Hypothalamus (tissue), 51 donors: ENCODE data around the gene PLVAP.

ENCODE experiments used
- DNase-seq, 51 donors: peaks; one replicate each; lab custom pipeline; 2025; lab: John Stamatoyannopoulos, UW

Gene PLVAP, protein sequence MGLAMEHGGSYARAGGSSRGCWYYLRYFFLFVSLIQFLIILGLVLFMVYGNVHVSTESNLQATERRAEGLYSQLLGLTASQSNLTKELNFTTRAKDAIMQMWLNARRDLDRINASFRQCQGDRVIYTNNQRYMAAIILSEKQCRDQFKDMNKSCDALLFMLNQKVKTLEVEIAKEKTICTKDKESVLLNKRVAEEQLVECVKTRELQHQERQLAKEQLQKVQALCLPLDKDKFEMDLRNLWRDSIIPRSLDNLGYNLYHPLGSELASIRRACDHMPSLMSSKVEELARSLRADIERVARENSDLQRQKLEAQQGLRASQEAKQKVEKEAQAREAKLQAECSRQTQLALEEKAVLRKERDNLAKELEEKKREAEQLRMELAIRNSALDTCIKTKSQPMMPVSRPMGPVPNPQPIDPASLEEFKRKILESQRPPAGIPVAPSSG

GRCh38 chr19:17376935-17377600, at the start of gene PLVAP:
TSS of gene PLVAP (minus strand) at chr19:17377342. CDS start at chr19:17377288, 54 bp downstream.
- DNase-seq = peak in 1 of 51 donors; percentile 6

DNA sequence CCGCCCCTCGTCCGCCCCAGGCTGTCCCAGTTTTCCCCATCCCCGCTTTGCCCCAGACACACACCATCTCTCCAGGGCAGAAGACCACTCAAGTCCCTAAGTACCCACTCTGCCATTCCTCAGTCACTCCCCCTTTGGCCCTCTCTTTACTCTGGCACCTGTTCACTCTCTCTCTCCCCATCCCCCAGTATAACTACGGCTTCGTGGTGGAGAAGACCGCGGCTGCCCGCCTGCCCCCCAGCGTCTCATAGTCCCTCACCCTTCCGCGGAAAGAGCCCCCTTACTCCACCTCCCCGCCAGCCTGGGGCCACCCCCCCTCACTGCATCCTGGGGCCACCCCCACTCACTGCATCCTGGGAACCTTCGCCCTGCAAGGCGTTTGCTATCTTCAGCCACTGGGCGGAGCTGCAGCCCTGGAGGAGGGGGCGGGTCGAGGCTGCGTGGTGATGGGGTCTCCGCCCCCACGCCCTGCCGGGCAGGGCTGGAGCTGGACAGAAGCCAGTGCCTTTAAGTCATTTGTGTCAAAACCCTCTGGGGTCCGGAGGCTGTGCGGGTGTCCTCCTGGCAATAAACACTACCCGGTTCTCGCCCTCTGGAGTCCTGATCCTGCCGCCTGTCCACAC, 47.7 kb upstream of the PLVAP start:
- peak in 29 of 51 donors; percentile 4 to 51 (median 27) for DNase-seq

DNA sequence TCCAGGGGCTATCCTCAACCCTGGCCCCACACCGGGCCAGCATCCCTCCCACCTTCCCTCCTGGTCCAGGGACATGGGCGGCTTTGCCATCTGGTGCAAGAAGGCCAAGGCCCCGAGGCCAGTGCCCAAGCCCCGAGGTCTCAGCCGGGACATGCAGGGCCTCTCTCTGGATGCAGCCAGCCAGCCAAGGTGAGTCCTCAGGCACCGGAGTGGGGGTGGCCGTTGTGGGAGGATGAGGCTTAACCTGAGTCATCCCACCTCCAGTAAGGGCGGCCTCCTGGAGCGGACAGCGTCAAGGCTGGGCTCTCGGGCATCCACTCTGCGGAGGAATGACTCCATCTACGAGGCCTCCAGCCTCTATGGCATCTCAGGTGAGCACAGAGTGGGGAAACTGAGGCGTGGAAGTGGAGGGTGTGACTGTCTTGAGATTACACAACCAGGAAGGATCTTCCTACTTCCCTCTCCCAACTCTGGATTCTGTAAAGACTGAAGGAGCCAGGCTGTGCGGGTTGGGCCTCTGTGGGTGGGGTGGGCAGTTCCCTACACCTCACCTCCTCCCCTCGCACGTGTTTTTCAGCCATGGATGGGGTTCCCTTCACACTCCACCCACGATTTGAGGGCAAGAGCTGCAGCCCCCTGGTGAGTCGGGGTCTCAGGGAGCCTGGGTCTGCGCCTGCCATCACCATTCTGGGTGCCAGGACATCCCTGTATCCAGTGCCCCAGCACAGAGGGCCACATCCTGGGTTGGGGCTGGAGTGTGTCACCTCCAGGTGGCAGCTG, 46.5 kb upstream of the PLVAP start:
- no peak for DNase-seq

DNA sequence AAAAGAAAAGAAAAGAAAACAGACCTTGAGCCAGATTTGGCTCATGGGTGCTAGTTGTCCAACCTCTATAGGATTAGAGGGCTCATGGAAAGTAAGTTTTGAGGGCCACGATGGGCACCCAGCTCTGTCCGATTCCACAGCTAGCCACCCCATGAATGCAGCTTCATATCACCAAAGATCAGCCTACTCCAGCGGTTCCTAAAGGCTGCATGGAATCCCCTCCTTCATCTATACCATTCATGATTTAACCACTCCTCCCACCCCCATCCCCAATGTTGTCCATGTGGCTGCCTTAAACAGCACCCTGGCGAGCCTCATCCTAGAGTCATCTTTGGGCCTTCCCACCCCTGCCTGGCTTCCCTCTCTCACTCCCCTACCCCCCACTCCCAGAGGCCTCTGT, 44.8 kb upstream of the PLVAP start:
- DNase-seq = no peak

GRCh38 chr19:17420475-17420924, 43.4 kb upstream of the PLVAP start:
- DNase-seq = peak in 8 of 51 donors; percentile 5 to 27 (median 21)

DNA sequence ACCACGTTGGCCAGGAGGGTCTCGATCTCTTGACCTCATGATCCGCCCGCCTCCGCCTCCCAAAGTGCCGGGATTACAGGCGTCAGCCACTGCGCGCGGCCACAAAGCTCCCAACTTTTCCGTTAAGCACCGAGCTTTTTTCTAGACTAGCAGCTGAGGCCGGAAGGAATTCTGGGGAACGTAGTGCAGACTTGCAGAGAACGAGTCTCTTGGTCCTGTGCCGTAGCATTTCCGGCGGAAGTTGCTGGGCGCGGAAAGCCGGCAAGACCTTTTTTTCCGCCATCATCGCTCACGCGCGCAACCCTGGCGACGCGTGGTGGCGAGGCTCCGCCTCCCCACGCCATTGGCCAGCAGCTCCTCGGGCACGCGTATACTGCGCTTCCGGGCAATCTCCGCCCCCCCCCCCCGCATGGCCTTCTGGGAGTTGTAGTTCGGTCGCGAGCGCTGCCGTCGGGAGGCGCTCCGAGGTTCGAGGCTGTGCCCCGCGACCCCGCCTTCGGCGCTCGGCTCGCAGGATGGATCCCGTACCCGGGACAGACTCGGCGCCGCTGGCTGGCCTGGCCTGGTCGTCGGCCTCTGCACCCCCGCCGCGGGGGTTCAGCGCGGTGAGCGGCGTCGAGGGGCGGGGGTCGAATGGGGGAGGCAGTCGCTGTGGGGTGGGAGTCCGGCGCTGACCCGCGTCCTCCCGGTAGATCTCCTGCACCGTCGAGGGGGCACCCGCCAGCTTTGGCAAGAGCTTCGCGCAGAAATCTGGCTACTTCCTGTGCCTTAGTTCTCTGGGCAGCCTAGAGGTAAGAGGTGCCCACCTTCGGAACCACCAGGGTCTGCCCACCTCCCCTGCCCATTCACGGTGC, 42.7 kb upstream of the PLVAP start, which contains the start of gene MVB12A:
TSS of gene MVB12A (plus strand) at position 427 of the 854 bp plus-strand sequence. CDS start at position 516, 89 bp downstream.
- DNase-seq = peak; percentile 66 to 99 (median 96)

DNA sequence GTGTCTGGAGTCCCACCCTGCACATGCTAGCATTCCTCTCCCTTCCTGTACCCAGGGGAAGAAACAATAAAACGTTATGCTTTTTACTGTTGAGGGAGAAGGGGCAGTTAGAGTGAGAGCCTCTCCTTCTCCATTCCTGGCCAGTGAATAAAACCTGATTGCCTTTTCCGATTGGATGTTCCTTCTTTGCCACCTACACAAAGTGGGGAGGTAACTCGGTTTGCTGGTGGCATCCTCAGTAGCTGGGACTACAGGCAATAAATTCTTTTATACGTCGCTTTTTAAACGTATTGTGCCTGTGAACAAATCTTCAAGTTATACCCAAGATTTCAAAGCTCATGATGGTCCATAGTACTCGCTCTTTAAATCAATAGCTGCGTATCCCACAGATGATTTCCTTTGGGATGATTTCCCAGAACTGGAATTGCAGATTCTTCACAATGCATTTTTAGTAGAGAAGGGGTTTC, 42.0 kb upstream of the PLVAP start:
- DNase-seq = no peak

GRCh38 chr19:17418710-17419109, 41.6 kb upstream of the PLVAP start:
- DNase-seq = no peak

DNA sequence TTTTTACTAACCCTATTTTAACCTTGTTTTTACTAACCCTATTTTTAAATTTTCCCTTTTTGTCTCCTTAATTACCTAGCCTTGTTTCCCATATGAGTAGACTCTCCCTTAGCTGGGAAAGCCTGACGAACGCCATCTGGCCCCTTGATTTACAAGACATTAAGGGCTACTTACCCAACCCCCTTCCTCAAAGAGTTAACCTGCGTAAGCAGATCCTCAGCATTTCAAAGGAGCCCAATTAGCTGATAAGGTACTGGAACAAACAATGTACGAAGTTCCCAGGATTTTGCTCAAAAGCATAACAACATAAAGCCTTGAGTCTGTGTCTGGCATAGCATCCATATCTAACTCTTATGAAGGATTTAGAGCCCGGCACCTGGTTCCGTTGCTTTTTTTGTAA, 38.0 kb upstream of the PLVAP start:
- DNase-seq = no peak

DNA sequence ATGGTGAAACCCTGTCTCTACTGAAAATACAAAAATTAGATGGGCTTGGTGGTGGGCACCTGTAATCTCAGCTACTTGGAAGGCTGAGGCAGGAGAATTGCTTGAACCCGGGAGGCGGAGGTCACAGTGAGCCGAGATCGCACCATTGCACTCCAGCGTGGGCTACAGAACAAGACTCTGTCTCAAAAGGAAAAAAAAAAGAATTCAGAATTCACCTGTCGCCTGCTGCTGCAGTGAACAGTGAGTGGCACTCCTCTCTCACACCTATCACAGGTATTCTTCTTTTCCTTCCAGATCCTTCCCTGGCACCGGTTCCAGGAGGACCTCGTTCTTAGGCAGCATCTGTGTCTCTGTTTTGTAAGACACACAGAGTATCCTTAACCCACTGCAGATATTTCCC, 37.0 kb upstream of the PLVAP start:
- DNase-seq = no peak

- no peak for DNase-seq
These were observed 34.7 kb upstream of the PLVAP start for GRCh38 chr19:17411801-17412200.

DNA sequence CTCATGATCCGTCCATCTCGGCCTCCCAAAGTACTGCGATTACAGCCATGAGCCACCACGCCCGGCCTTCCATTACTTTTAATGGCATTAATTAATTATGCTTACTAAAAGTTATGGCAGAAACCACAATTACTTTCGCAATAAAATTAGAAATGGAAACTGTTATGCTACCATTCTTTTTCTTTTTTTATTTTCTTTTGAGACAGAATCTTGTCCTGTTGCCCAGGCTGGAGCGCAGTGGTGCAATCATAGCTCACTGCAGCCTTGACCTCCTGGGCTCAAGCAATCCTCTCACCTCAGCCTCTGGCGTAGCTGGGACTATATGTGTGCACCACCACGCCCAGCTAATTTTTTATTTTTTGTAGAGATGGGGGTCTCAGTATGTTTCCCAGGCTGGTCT, 32.8 kb upstream of the PLVAP start:
- DNase-seq = no peak

DNA sequence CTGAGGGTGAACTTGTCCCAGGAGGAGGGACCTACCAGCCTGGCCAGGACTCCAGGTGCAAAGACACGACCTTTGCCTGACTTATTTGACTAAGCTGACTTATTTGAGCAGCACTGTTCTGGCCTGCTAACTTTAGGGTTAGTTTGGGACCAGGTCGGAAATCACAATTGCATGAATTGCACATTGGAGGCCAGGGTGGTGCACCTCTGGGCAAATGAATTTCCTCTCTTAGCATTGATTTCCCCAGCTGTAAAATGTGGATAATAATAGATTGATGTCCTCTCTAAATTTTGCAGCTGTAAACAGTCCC, 29.7 kb upstream of the PLVAP start:
- no peak for DNase-seq

GRCh38 chr19:17406046-17406886, 29.1 kb upstream of the PLVAP start:
- peak in 4 of 51 donors; percentile 9 to 32 (median 11) for DNase-seq

DNA sequence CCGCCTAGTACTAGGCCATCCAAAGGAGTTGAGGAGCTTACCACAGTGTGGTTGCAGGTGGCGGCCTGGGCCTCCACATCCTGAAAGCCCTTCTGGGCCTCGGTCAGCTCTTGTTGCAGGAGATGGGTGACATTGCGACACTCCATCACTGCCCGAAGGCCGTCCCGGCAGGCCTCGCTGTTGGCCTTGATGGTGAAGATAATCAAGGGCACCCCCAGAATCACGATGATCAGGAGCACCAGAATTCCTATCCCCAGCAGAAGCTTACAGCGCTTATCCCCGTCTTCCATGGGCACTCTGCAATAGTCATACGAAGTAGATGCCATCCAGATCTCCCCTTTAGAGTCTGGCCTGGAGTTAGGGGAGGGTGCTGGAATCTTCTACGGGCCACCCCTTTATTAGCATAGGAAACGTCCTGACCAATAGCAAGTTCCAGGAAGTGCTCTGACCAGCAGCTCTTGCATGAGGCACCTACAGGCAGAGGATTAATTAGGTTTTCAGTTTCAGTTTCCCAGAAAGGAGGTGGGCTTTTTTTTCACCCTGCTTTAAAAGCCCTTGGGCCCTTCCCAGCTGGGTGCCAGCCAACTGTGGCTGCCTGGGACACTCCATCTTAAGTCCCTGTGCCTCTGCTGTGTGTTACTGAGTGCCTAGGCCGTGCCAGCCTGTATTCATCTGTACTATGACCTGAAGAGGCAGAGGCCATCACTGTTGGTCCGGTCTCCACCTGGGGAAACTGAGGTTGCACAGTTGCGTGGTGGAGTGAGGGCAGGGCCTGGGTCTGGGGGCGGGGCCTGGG, 28.3 kb upstream of the PLVAP start, which contains the start of gene BST2:
TSS of gene BST2 (minus strand) at position 381 of the 796 bp plus-strand sequence. CDS start at position 326, 55 bp downstream.
- DNase-seq = peak in 22 of 51 donors; percentile 4 to 51 (median 25)

DNA sequence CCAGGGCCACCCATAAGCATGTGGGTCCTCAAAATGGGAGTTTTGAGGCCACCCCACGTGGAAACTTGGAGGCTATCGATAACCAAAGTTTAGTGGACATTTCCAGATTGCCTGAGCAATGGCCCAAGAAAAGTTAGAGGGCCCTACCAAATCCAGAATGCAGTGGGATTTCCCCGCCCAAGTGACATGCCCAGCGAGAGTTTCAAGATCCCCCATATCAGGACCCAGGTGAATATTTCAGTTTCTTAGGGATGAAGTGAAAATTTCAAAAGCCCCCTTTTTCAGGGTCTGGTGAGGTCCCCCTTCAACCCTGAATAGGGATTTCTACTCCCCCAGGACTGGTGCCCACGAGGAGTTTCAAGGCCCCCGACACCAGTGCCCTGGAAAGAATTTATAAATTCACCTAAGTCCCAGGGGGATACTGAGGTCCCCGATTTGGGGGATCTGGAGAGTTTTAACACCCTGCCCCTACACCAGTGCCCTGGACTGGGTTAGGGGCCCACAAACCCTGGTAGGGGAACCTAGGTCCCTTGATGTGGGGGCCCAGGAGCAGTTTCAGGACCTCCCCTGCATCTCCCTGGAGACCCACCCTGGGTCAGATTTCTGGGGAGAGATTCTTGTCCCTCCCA, 27.6 kb upstream of the PLVAP start:
- no peak for DNase-seq

- DNase-seq = no peak
These were observed 26.9 kb upstream of the PLVAP start for GRCh38 chr19:17404015-17404414.
